ENCODE results near the gene MAN1A2.

The MAN1A2 gene

DNA sequence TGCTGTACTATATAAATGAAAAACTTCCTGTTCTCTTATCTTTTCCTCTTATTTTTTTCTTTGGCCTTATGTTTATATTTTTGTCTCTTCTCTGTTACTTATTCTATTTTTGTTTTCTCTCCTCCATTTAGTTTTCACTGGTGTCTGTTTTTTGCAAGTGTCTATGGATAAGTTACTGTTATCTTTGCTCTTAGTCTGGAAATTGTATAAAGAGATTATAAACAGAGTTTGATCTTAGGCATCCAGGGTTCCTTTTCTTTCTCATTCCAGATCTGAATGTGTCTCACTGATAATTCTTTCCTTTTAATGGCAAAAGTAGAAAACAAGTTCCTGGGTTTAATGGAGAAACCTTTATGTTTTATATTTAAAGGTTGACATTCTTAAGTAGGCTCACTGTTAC, 34.5 kb downstream of the MAN1A2 start:
- no peaks in the 10 kb centered on the region for H3K4me1 ChIP-seq (ENCODE audit: control insufficient read depth, insufficient read depth, low read length, unreplicated experiment)
- H2AFZ ChIP-seq (ENCODE audit: low read length, unreplicated experiment) = no peak overlapping the region
- H3K4me3 ChIP-seq (ENCODE audit: low read depth, low read length) = no peak overlapping the region
- peaks cover 16% of the 10 kb centered on the region for H3K36me3 ChIP-seq (ENCODE audit: insufficient read depth, low read length)
- peaks cover 7% of the 10 kb centered on the region for H3K79me2 ChIP-seq (ENCODE audit: control insufficient read depth, insufficient read depth, low read length, unreplicated experiment)
- no peak overlapping the region for H3K27ac ChIP-seq (ENCODE audit: low read depth, low read length)
- H3K27me3 ChIP-seq (ENCODE audit: insufficient read depth, low read length) = no peaks in the 10 kb centered on the region

- no peak overlapping the region for H2AFZ ChIP-seq (ENCODE audit: low read length, unreplicated experiment)
- peaks cover 7% of the 10 kb centered on the region for H3K79me2 ChIP-seq (ENCODE audit: control insufficient read depth, insufficient read depth, low read length, unreplicated experiment)
- no peak overlapping the region for H3K27ac ChIP-seq (ENCODE audit: low read depth, low read length)
- H3K27me3 ChIP-seq (ENCODE audit: insufficient read depth, low read length) = no peaks in the 10 kb centered on the region
- H3K4me1 ChIP-seq (ENCODE audit: control insufficient read depth, insufficient read depth, low read length, unreplicated experiment) = no peaks in the 10 kb centered on the region
- no peak overlapping the region for H3K4me3 ChIP-seq (ENCODE audit: low read depth, low read length)
- peaks cover 16% of the 10 kb centered on the region for H3K36me3 ChIP-seq (ENCODE audit: insufficient read depth, low read length)
These were observed 36.3 kb downstream of the MAN1A2 start for GRCh38 chr1:117403597-117403996.

DNA sequence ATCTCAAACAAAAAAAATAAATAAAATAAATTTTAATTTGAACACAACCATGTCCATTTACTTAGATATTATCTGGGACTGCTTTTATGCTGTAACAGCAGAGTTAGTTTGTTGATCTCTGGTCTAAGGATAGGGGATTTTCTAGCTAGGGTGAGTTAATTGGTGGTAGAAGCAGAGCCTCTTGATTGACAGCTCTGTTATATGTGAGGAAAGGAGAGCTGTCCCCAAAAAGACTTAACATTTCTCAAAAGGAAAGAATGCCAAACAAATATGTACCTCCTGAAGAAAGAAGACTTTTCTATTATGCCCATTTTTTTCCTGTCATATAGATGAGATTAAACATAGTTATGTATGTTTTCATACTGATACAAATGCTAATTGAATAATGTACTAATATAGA, 37.8 kb downstream of the MAN1A2 start:
- Histone ChIP-seq H3K4me1 (ENCODE audit: control insufficient read depth, insufficient read depth, low read length, unreplicated experiment) (no peaks in the 10 kb centered on the region), H3K36me3 (ENCODE audit: insufficient read depth, low read length) (peaks cover 16% of the 10 kb centered on the region), H3K27ac (ENCODE audit: low read depth, low read length) (no peak overlapping the region), H3K4me3 (ENCODE audit: low read depth, low read length) (no peak overlapping the region), H2AFZ (ENCODE audit: low read length, unreplicated experiment) (no peak overlapping the region), H3K27me3 (ENCODE audit: insufficient read depth, low read length) (no peaks in the 10 kb centered on the region), H3K79me2 (ENCODE audit: control insufficient read depth, insufficient read depth, low read length, unreplicated experiment) (peaks cover 7% of the 10 kb centered on the region)

DNA sequence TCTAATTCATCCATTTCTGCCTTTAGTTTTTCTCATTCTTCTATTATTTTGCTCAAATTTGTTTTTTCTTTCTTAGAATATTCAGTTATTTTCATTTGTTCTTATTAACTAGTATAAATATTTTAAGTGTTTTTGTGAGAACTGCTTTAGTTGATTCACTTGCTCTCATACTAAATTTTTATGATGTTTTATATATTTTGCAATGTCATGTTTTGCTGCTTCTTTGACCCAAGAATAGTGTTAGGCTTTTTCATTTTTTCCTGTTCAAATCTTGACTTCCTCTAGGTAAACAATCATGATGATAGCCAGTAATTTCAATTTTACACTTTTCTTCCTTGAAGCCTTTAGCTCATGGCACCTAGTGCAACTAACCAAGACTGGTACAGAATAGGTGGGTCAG, 45.2 kb downstream of the MAN1A2 start:
- H3K27ac ChIP-seq (ENCODE audit: low read depth, low read length) = no peak overlapping the region
- H2AFZ ChIP-seq (ENCODE audit: low read length, unreplicated experiment) = no peak overlapping the region
- H3K4me1 ChIP-seq (ENCODE audit: control insufficient read depth, insufficient read depth, low read length, unreplicated experiment) = peaks cover 7% of the 10 kb centered on the region
- H3K4me3 ChIP-seq (ENCODE audit: low read depth, low read length) = no peak overlapping the region
- no peaks in the 10 kb centered on the region for H3K27me3 ChIP-seq (ENCODE audit: insufficient read depth, low read length)
- H3K79me2 ChIP-seq (ENCODE audit: control insufficient read depth, insufficient read depth, low read length, unreplicated experiment) = no peaks in the 10 kb centered on the region
- H3K36me3 ChIP-seq (ENCODE audit: insufficient read depth, low read length) = no peaks in the 10 kb centered on the region; the same call in 1 of the 2 replicates

DNA sequence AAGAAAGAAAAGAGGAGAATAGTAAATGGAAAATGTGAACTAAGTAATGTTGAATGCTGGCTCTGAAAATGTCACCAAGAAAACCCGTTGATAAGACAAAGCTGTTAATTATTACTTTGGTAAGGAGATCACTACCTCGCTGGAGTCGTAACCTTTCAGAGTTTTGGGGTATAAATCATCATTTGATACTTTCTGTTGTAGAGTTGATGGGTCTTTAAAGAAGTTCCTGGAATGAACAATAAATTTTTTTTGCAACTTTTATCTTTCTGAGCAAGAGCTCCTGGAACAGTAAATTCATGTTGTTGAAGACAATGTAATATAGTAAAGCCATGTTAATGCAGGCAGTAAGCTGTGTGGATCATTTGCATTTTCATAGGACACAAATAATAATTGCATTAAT, 46.2 kb downstream of the MAN1A2 start:
- Histone ChIP-seq H3K27me3 (ENCODE audit: insufficient read depth, low read length) (no peaks in the 10 kb centered on the region), H3K4me1 (ENCODE audit: control insufficient read depth, insufficient read depth, low read length, unreplicated experiment) (peaks cover 7% of the 10 kb centered on the region), H3K36me3 (ENCODE audit: insufficient read depth, low read length) (no peaks in the 10 kb centered on the region; the same call in 1 of the 2 replicates), H3K4me3 (ENCODE audit: low read depth, low read length) (no peak overlapping the region), H3K27ac (ENCODE audit: low read depth, low read length) (no peak overlapping the region), H3K79me2 (ENCODE audit: control insufficient read depth, insufficient read depth, low read length, unreplicated experiment) (no peaks in the 10 kb centered on the region), H2AFZ (ENCODE audit: low read length, unreplicated experiment) (no peak overlapping the region)

GRCh38 chr1:117414943-117415342, 47.7 kb downstream of the MAN1A2 start:
- Histone ChIP-seq H3K36me3 (ENCODE audit: insufficient read depth, low read length) (no peaks in the 10 kb centered on the region; the same call in 1 of the 2 replicates), H3K27ac (ENCODE audit: low read depth, low read length) (no peak overlapping the region)

GRCh38 chr1:117416004-117416403, 48.8 kb downstream of the MAN1A2 start:
- Histone ChIP-seq H3K27ac (ENCODE audit: low read depth, low read length) (no peak overlapping the region), H3K79me2 (ENCODE audit: control insufficient read depth, insufficient read depth, low read length, unreplicated experiment) (no peaks in the 10 kb centered on the region), H3K36me3 (ENCODE audit: insufficient read depth, low read length) (no peaks in the 10 kb centered on the region; the same call in 1 of the 2 replicates), H3K4me3 (ENCODE audit: low read depth, low read length) (no peak overlapping the region), H3K27me3 (ENCODE audit: insufficient read depth, low read length) (no peaks in the 10 kb centered on the region), H3K4me1 (ENCODE audit: control insufficient read depth, insufficient read depth, low read length, unreplicated experiment) (peaks cover 7% of the 10 kb centered on the region), H2AFZ (ENCODE audit: low read length, unreplicated experiment) (no peak overlapping the region)

More at GRCh38 chr1:117414943-117415342, 47.7 kb downstream of the MAN1A2 start:
- Histone ChIP-seq H3K79me2 (ENCODE audit: control insufficient read depth, insufficient read depth, low read length, unreplicated experiment) (no peaks in the 10 kb centered on the region), H3K27me3 (ENCODE audit: insufficient read depth, low read length) (no peaks in the 10 kb centered on the region), H3K4me3 (ENCODE audit: low read depth, low read length) (no peak overlapping the region), H3K4me1 (ENCODE audit: control insufficient read depth, insufficient read depth, low read length, unreplicated experiment) (peaks cover 7% of the 10 kb centered on the region), H2AFZ (ENCODE audit: low read length, unreplicated experiment) (no peak overlapping the region)

DNA sequence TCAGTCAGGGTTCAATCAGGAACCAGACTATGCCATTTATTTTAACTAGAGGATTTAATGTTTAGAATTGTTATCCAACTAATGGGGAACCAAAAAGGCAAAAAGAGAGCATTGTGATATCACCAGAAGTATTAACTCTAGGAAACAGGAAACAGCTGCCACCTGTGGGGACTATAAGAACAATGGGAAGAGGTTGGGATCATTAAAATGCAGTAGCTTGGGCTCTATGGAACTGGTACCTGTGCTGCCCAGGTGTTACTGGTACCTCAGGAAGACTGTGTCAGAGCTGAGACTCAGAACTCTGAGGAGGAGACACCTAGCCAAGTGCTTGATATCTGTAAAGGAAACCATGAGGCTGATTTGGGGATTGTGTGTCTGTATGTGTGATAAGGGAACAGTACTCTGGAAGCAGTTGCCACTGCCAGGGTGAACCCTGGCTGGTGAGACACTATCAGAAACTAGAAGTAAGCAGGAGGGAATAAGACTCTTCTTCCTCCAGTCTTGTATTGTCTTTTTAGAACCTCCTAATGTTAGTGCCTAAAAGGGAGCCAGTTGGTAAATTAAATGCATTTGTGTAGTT, 49.4 kb downstream of the MAN1A2 start:
- H2AFZ ChIP-seq (ENCODE audit: low read length, unreplicated experiment) = no peak overlapping the region
- no peak overlapping the region for H3K27ac ChIP-seq (ENCODE audit: low read depth, low read length)
- no peaks in the 10 kb centered on the region; the same call in 1 of the 2 replicates for H3K36me3 ChIP-seq (ENCODE audit: insufficient read depth, low read length)
- no peak overlapping the region for H3K4me3 ChIP-seq (ENCODE audit: low read depth, low read length)
- H3K79me2 ChIP-seq (ENCODE audit: control insufficient read depth, insufficient read depth, low read length, unreplicated experiment) = no peaks in the 10 kb centered on the region
- H3K4me1 ChIP-seq (ENCODE audit: control insufficient read depth, insufficient read depth, low read length, unreplicated experiment) = peaks cover 7% of the 10 kb centered on the region
- no peaks in the 10 kb centered on the region for H3K27me3 ChIP-seq (ENCODE audit: insufficient read depth, low read length)

- Histone ChIP-seq H3K27ac (ENCODE audit: low read depth, low read length) (no peak overlapping the region), H3K4me1 (ENCODE audit: control insufficient read depth, insufficient read depth, low read length, unreplicated experiment) (no peaks in the 10 kb centered on the region), H3K4me3 (ENCODE audit: low read depth, low read length) (no peak overlapping the region), H3K36me3 (ENCODE audit: insufficient read depth, low read length) (peaks cover 17% of the 10 kb centered on the region), H3K79me2 (ENCODE audit: control insufficient read depth, insufficient read depth, low read length, unreplicated experiment) (no peaks in the 10 kb centered on the region), H2AFZ (ENCODE audit: low read length, unreplicated experiment) (no peak overlapping the region), H3K27me3 (ENCODE audit: insufficient read depth, low read length) (no peaks in the 10 kb centered on the region)
These were observed 57.9 kb downstream of the MAN1A2 start for GRCh38 chr1:117425050-117425734.

DNA sequence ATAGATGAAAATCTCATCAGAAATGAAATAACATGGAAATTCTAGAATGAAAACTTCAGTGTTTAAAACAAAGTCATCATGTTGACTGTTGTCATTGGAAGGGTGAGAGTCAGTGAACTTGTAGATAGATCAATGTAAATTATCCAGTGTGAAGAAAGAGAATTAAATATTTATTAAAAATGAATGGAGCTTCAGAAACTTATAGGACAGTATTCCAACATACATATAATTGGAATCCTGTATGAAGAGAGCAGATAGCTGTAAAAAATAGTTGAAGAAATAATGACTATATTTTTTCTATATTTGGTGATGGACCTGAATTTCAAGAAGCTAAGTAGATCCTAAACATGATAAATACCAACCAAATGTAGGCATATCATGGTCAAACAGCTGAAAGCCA, 60.0 kb downstream of the MAN1A2 start:
- no peaks in the 10 kb centered on the region for H3K79me2 ChIP-seq (ENCODE audit: control insufficient read depth, insufficient read depth, low read length, unreplicated experiment)

GRCh38 chr1:117433943-117434342, 66.7 kb downstream of the MAN1A2 start:
- H3K4me1 ChIP-seq (ENCODE audit: control insufficient read depth, insufficient read depth, low read length, unreplicated experiment) = no peaks in the 10 kb centered on the region
- H3K27ac ChIP-seq (ENCODE audit: low read depth, low read length) = no peak overlapping the region
- no peaks in the 10 kb centered on the region for H3K79me2 ChIP-seq (ENCODE audit: control insufficient read depth, insufficient read depth, low read length, unreplicated experiment)
- H3K4me3 ChIP-seq (ENCODE audit: low read depth, low read length) = no peak overlapping the region
- no peak overlapping the region for H2AFZ ChIP-seq (ENCODE audit: low read length, unreplicated experiment)
- no peaks in the 10 kb centered on the region for H3K36me3 ChIP-seq (ENCODE audit: insufficient read depth, low read length)
- no peaks in the 10 kb centered on the region for H3K27me3 ChIP-seq (ENCODE audit: insufficient read depth, low read length)

More for the DNA sequence above, 60.0 kb downstream of the MAN1A2 start:
- Histone ChIP-seq H3K36me3 (ENCODE audit: insufficient read depth, low read length) (peaks cover 17% of the 10 kb centered on the region), H2AFZ (ENCODE audit: low read length, unreplicated experiment) (no peak overlapping the region), H3K27me3 (ENCODE audit: insufficient read depth, low read length) (no peaks in the 10 kb centered on the region), H3K4me1 (ENCODE audit: control insufficient read depth, insufficient read depth, low read length, unreplicated experiment) (no peaks in the 10 kb centered on the region), H3K4me3 (ENCODE audit: low read depth, low read length) (no peak overlapping the region), H3K27ac (ENCODE audit: low read depth, low read length) (no peak overlapping the region)

Measured in ACC112 (cell line).